ENCODE measurements around the gene EBF3.

Gene EBF3

GRCh38 chr10:129945064-129945463 lies 19.0 kb downstream of the EBF3 start:
- no peak for DNase-seq (ENCODE audit: low read depth in 2 of 2)

GRCh38 chr10:129944456-129944855 lies 19.6 kb downstream of the EBF3 start:
- DNase-seq (ENCODE audit: low read depth in 2 of 2): no peak

- peak in 1 of 2 experiments; percentile 44 for DNase-seq (ENCODE audit: low read depth in 2 of 2)
Observed at GRCh38 chr10:129942936-129943715, 20.9 kb downstream of the EBF3 start.

- no peak for DNase-seq (ENCODE audit: low read depth in 2 of 2)
Observed at GRCh38 chr10:129942391-129942790, 21.7 kb downstream of the EBF3 start.

GRCh38 chr10:129942019-129942277 lies 22.1 kb downstream of the EBF3 start:
- no peak for DNase-seq (ENCODE audit: low read depth in 2 of 2)

- DNase-seq (ENCODE audit: low read depth in 2 of 2): no peak
Observed at GRCh38 chr10:129941199-129942018, 22.7 kb downstream of the EBF3 start.

- DNase-seq (ENCODE audit: low read depth in 2 of 2): no peak
Observed at GRCh38 chr10:129940617-129941198, 23.4 kb downstream of the EBF3 start.

GRCh38 chr10:129939416-129940275 lies 24.4 kb downstream of the EBF3 start:
- no peak for DNase-seq (ENCODE audit: low read depth in 2 of 2)

GRCh38 chr10:129938460-129938859 lies 25.6 kb downstream of the EBF3 start:
- DNase-seq (ENCODE audit: low read depth in 2 of 2): no peak

GRCh38 chr10:129937351-129937751 lies 26.7 kb downstream of the EBF3 start:
- DNase-seq (ENCODE audit: low read depth in 2 of 2): no peak

GRCh38 chr10:129936923-129937300 lies 27.2 kb downstream of the EBF3 start:
- DNase-seq (ENCODE audit: low read depth in 2 of 2): no peak

GRCh38 chr10:129936266-129936922 lies 27.7 kb downstream of the EBF3 start:
- DNase-seq (ENCODE audit: low read depth in 2 of 2): no peak

GRCh38 chr10:129935867-129936152 lies 28.3 kb downstream of the EBF3 start:
- DNase-seq (ENCODE audit: low read depth in 2 of 2): no peak

GRCh38 chr10:129935102-129935866 lies 28.8 kb downstream of the EBF3 start:
- no peak for DNase-seq (ENCODE audit: low read depth in 2 of 2)

GRCh38 chr10:129934196-129934925 lies 29.7 kb downstream of the EBF3 start:
- no peak for DNase-seq (ENCODE audit: low read depth in 2 of 2)

- no peak for DNase-seq (ENCODE audit: low read depth in 2 of 2)
Observed at GRCh38 chr10:129933456-129934092, 30.5 kb downstream of the EBF3 start.

- no peak for DNase-seq (ENCODE audit: low read depth in 2 of 2)
Observed at GRCh38 chr10:129932751-129933433, 31.2 kb downstream of the EBF3 start.

GRCh38 chr10:129932182-129932581 lies 31.9 kb downstream of the EBF3 start:
- DNase-seq (ENCODE audit: low read depth in 2 of 2): no peak

Data from fibroblast of skin of left biceps (primary cell).